Lung (tissue), 12 donors: ENCODE measurements around the gene INTS3. TPM values are rescaled to one million over a fixed set of nuclear protein-coding genes. Genes with fewer than 3 reads are reported as not detected.

Source experiments
- ATAC-seq: fragments of 200-7000 bp; cut with Tn5 transposase; one replicate; pipeline ENCODE4 v1.9.1; 2020; ENCODE audit warnings: moderate number of reproducible peaks; ENCODE audit not compliant: insufficient read depth, low FRiP score
- DNase-seq, 3 donors: peaks; one replicate each; pipeline ENCODE4 v3.0.0-alpha.2; 2013 to 2017
- H3K27ac ChIP-seq, 2 donors: one replicate each; pipeline ENCODE4 v1.5.1; 2013; ENCODE audit warnings: mild to moderate bottlenecking in 2 of 2, moderate library complexity in 2 of 2, control low read depth in 1 of 2, inconsistent platforms in 1 of 2, low read depth in 1 of 2, low read length in 1 of 2
- H3K27me3 ChIP-seq, 3 donors: one replicate each; pipeline ENCODE4 v1.5.1; 2013; ENCODE audit warnings: low read length in 2 of 3; ENCODE audit not compliant: control insufficient read depth in 3 of 3, insufficient read depth in 3 of 3
- H3K36me3 ChIP-seq, 4 donors: one replicate each; pipeline ENCODE4 v1.5.1; 2013; ENCODE audit warnings: low read length in 4 of 4, mild to moderate bottlenecking in 1 of 4, moderate library complexity in 1 of 4; ENCODE audit not compliant: control insufficient read depth in 4 of 4, insufficient read depth in 4 of 4
- H3K4me1 ChIP-seq, 5 donors: one replicate each; pipeline ENCODE4 v1.5.1; 2013; ENCODE audit warnings: low read length in 5 of 5, mild to moderate bottlenecking in 2 of 5, moderate library complexity in 1 of 5; ENCODE audit not compliant: control insufficient read depth in 5 of 5, insufficient read depth in 5 of 5
- H3K4me3 ChIP-seq: one replicate; pipeline ENCODE4 v1.5.1; 2013; ENCODE audit warnings: mild to moderate bottlenecking, control low read depth, moderate library complexity
- H3K9ac ChIP-seq, 2 donors: one replicate each; pipeline ENCODE4 v1.5.1; 2013; ENCODE audit warnings: low read length in 2 of 2, control low read depth in 1 of 2; ENCODE audit not compliant: insufficient read depth in 1 of 2
- H3K9me3 ChIP-seq, 4 donors: one replicate each; pipeline ENCODE4 v1.5.1; 2013; ENCODE audit warnings: low read length in 3 of 4, mild to moderate bottlenecking in 1 of 4, moderate library complexity in 1 of 4; ENCODE audit not compliant: control insufficient read depth in 4 of 4, insufficient read depth in 3 of 4
- CTCF ChIP-seq: IDR thresholded peaks from 2 replicates; pipeline ENCODE4 v1.5.1; 2012; ENCODE audit warnings: mild to moderate bottlenecking; ENCODE audit errors: control extremely low read depth, extremely low read depth
- WGBS, 2 donors: extraction: QIAGEN DNeasy Blood & Tissue Kit; methylation state at CpG; one replicate each; pipeline ENCODE4 v1.1.7; 2013; 5-methylcytosine and 5-hydroxymethylcytosine counted together
- polyA plus RNA-seq, 2 donors: library from polyadenylated mRNA; stranded (reverse); fragments of 200-250 nt; gene quantifications; one replicate each; pipeline ENCODE4 v1.2.1, GENCODE V29; 2013
- total RNA-seq, 2 donors: library from RNA; depleted of rRNA in 1 of 2; stranded (reverse); fragments of >200 nt in 1 of 2; gene quantifications; one replicate each; pipeline ENCODE4 v1.2.1, GENCODE V29; 2014 to 2021
- donor health status: control.
- donor health status: control.
- donor health status: Bipolar disorder and iron deficiency.
- donor health status: healthy.
- donor health status: DM: yes; HTN: yes; CAD: no.

Gene INTS3
- total and polyA plus RNA-seq, 4 donors: 31.3 to 70.4 (median 51.0) TPM

- no peak overlapping the region for H3K9ac ChIP-seq
- DNase-seq (peak; percentile 81 to 83 (median 83)), ATAC-seq (peak; percentile 94)
- H3K4me3 ChIP-seq: no peak overlapping the region
- no peaks in the 10 kb centered on the region for H3K27me3 ChIP-seq
- H3K4me1 ChIP-seq: peaks cover 0 to 34% (median 0%) of the 10 kb centered on the region in 5 donors
- peaks cover 30 to 70% (median 39%) of the 10 kb centered on the region in 4 donors for H3K36me3 ChIP-seq
- TF ChIP-seq CTCF: peak; percentile 88
- no peaks in the 10 kb centered on the region for H3K9me3 ChIP-seq
- 40 to 42% methylated on average over 6 of the region's 6 CpGs for WGBS, 2 donors
- peak overlapping the region; percentile 59 to 92 for H3K27ac ChIP-seq
Measured at GRCh38 chr1:153749408-153750005, 21.7 kb downstream of the INTS3 start.

- Histone ChIP-seq H3K9ac (no peak overlapping the region), H3K27ac (peak overlapping the region; percentile 83 to 92), H3K9me3 (no peaks in the 10 kb centered on the region), H3K27me3 (no peaks in the 10 kb centered on the region), H3K4me3 (no peak overlapping the region), H3K4me1 (peaks cover 0 to 34% (median 0%) of the 10 kb centered on the region in 5 donors), H3K36me3 (peaks cover 33 to 65% (median 41%) of the 10 kb centered on the region in 4 donors)
- 49 to 72% methylated on average over 6 of the region's 6 CpGs for WGBS, 2 donors
- no peak for TF ChIP-seq CTCF
- DNase-seq: no peak
- peak; percentile 46 for ATAC-seq
Measured at GRCh38 chr1:153750026-153750995, 22.5 kb downstream of the INTS3 start.

GRCh38 chr1:153752072-153752471 is 24.2 kb downstream of the INTS3 start:
- Histone ChIP-seq H3K9me3 (no peaks in the 10 kb centered on the region), H3K36me3 (peaks cover 33 to 57% (median 37%) of the 10 kb centered on the region in 4 donors), H3K4me3 (no peak overlapping the region), H3K4me1 (peaks cover 0 to 33% (median 0%) of the 10 kb centered on the region in 5 donors), H3K27ac (peak overlapping the region; percentile 88 to 92), H3K9ac (no peak overlapping the region), H3K27me3 (no peaks in the 10 kb centered on the region)
- ATAC-seq (no peak), DNase-seq (no peak)
- 58 to 83% methylated on average over 2 of the region's 2 CpGs for WGBS, 2 donors
- no peak for TF ChIP-seq CTCF
